GM19372 (cell line): ENCODE measurements around the gene CD74.

ENCODE experiments used
- ATAC-seq: cut with Tn5 transposase; IDR thresholded peaks from one replicate; pipeline ENCODE4 v1.9.1; 2021; ENCODE audit warnings: mild to moderate bottlenecking, low read depth, moderate library complexity; ENCODE audit not compliant: unreplicated experiment

Gene CD74

DNA sequence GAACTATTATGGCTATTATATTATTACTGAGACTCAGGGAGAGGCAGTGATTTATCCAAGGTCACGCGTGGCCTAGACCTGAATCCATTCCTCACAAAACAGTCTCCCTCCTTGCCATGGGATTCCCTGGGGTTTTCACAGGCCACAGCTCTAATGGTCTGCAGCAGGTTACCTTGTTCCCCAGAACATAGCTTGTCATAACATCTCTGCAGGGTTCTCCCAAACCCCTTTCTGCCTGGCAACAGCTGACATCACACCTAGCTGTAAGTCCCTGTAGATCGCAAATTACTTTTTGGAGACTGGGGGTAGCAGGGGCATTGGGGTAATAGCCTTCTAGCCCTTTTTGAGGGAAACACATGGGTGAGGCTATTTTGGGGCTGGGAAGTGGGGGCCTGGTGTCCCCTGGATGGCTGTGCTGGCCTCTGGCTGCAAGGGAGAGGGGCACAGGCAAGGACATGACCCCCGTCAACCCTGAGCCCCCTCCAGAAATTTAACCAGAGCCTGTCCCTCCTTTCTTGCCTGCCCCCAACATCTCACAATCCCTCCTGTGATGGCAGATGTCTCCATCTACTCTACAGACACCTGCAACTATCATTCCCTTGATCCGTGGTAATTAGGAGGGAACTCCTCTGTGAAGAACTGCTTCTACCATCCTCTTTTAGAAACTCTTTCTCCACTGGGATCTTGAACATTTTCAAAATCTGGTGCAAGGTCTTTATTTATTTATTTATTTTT, 1.3 kb downstream of the CD74 start:
- no peak for ATAC-seq

DNA sequence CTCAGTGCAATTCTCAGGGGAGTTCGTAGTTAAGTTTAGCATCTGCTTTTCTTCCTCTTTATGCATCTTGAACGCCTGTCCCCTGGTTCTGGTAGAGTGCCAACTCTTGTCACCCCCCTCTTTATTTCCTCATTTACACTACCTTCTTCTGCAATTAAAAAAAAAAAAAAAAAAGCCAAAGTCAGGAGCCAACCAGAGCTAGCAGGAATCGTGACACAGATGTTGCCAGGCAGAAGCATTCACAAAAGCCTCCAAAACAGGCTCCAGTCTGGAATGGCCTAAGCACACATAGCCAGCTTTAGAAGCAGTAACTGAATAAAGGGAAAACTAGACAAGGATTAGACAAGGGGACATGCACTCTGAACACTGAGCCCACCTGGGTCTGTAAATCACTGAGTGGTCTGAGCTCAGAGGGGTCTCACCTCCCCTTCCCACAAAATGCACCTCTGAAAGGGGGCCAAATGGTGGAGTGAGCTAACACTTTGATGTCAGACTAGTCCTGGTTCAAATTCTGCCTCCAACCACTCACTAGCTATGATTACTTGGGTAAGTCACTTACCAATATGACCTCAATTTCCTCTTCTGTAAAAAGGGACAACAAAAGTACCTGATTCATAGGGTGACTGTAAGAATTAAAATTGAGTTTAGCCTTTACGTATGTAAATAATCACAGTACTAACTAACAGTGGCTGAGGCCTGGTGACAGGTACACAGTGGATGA, 2.0 kb downstream of the CD74 start:
- ATAC-seq: no peak

DNA sequence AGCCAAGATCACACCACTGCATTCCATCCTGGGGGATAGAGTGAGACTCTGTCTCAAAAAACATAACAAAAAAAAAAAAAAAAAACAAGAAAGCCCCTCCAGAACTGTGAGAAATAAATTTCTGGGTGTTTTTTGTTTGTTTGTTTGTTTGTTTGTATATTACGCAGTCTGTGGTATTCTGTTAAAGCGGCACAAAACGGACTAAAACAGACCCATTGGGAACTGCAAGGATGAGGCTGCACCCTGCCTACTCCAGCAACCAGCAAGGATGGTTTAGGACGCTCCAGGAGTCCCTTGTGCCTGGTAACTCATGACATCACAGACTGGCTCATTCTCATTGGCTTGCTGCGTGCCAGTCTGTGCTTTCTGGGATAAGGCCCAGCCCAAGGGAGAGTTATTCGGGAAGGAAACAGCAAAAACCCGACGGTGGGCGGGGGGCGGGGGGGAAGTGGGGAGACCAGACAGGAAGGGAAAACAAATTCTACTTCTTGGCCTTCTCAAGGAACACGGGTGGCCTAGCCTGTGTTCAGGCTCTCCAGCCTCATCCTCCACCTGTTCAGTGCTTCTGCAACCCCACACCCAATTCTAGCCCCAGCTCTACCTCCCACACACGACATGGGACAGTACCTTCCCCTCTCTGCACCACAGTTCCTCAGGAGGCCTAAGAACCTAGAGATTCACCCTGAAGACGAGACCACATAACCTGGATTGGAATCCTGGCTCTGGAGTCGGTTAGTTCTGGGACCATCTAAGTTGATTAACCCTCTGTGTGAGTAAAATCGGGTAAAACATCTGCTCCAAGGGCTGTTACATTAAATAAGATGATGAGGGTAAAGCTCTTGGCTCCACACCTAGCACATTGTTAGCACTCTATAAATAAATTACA, 2.8 kb downstream of the CD74 start:
- peak; percentile 27 for ATAC-seq

DNA sequence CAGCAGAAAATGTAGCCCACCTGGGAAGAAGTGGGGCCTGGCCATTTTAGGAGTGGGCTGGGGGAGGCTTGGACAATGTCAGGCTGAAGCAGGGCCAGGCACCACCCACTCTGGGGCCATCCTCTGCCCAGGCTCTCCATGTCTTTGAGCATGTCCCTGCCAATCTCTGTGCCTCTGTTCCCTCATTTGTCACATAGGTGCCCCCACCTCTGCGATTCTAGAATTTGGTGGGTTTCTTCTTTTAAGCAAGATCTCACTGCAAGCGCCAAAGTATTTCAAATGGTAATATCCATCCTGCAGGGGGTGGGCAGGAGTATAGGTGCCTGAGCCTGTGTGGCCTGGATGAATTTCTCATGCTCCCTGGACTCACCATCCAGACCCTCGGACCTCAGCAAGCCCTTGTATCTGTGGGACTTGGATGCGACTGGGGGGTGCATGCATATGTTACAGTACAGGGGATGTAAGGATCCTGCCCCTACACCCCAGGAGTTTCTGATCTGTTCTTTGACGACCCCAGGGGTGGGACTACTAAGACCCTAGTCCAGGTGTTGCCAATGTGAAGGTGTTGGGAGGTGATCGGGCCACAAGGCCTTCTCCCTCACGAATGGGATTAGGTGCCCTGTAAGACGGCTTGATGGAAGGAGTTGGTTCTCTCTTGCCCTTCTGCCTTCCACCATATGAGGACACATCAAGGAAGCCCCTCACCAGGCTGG, 4.3 kb downstream of the CD74 start:
- ATAC-seq: no peak

DNA sequence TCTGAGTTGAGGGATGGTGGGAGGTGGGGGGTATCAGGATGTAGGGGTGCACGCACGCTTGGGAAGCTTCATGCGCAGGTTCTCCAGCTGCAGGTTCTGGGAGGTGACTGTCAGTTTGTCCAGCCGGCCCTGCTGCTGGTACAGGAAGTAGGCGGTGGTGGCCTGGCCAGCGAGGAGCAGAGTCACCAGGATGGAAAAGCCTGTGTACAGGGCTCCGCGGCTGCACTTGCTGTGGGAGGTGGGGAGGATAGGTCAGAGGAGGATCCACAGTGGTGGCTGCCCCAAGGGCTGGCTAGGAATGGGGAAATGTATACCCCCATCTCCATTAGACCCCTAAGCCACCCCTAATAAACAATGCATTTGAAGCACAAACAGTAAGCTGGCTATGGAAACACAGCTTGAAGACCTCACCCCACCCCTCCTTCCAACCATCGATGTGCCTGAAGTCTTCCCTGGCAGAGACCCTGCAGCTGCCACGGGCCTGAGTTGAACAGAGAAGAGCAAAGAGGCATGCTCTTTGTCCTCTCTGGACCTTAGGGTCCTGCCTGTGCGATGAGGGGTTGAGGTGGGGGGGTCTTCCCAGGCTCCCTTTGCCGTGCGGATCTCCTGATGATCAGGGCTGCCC, 5.5 kb downstream of the CD74 start:
- no peak for ATAC-seq

DNA sequence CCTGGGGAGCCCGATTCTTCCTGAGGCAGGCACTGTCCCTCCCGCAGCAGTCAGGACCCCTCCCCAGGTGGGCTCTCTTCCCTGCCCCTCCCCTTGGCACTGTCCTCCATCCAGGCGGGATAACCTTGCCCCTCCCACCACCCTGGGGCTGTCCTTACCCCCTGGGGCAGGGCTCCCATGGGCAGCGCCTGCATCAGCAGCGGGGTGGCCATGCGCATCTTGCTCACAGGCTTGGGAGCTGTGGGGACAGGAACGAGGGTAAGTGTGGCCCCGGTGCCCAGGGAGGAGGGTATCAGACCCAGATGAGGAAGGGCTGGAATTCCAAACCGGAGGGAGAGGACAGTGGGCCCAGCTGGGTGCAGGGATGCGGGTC, 6.0 kb downstream of the CD74 start:
- ATAC-seq: no peak

DNA sequence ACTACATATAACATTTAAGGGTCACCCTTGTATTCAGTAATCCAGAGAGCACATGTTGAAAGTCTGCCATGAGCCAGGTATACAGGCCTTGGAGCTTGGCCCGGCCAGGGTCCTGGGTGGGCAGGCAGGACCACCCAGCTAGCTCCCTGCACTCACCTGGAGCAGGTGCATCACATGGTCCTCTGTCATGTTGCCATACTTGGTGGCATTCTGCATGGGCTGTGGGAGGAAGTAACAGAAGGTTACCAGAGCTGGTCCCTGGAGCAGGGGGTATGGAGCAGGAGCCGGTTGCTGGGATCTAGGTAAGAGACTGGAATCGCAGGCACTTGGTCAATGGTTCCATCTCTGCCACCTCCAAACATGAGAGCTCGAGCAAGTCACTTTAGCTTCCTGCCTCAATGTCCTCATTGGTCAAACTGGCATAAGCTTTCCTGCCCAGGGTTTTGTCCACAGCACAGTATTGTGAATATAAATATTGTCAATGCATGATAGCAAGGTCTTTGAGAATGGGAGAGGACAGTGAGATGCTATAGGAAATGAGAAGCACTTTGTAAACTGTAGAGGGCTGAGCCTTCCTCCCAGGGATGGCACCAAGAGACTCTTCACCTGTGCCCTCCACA, 6.5 kb downstream of the CD74 start:
- no peak for ATAC-seq

DNA sequence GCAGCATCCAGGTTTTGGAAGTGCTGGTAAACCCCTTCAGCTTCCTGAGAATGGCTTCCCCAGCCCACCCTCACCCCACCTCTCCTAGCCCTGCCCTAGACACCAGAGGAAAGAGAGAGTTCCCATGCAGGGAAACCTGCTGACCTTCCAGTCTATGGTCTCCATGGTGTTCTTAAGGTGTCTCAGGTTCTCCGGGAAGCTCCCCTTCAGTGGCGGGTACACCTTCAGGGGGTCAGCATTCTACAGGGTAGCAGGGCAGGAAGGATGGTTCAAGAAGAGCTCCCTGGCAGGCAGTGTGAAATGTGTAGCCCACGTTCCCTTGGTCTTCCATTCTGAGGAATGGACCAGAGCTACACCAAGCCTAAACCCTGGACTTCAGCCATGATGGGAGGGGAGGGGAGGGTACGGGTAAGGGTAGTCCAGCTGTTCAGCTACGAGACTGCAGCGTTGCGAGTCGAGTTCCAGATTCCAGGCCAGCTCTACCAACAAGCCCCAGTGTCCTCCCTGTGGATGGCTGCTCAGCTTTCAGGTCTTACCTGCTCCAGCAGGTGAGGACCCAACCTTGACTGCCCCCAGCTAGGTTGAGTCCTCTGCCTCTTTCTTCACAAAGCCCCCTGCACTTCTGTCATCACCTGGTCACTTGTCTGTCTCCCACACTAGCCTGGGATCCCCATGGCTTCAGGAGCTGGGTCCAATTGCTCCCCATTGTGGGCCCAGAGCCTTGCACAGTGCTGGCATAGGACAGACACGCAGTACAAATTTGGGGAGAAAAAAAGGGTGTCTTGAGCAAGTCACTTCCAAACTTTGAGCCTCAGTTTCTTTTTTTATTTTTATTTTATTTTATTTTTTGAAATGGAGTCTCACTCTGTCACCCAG, 7.5 kb downstream of the CD74 start:
- no peak for ATAC-seq

DNA sequence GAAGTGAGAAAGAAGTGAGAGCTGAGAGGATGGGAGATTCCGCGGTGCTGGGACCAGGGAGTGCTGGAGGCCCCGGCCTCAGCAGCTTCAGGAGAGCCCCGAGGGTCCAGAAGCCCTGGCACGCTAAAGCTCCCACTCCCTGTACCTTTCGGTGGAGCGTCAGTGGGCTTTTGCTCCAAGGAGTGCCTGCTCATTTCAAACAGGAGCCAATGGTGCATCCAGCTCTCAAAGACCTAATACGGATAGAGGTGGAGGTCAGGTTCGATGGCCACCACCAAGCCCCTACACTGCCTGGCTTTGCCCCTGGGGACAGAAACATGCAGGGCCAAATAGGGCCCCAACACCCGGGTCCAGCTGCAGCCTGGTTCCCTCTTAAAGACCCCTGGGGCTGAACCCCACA, 8.2 kb downstream of the CD74 start:
- ATAC-seq: no peak

DNA sequence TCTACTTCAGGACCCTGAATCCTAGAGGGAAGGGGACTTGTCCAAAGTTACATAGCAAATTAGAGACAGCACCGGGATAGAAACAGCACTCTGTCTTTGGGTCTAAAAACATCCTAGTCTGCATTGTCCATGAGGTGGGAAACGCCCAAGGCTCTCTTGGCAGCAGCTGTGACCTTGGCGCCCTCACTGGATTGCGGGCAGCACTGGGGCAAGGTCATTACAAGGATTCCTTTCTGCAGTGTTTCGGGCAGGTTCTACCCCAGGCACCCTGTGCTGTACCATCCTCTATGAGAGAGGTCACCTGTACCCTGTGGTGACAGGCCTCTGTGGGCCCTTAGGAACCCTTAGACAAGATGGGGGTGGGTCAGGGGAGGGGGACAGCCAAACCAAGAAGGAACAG, 8.6 kb downstream of the CD74 start:
- ATAC-seq: no peak

DNA sequence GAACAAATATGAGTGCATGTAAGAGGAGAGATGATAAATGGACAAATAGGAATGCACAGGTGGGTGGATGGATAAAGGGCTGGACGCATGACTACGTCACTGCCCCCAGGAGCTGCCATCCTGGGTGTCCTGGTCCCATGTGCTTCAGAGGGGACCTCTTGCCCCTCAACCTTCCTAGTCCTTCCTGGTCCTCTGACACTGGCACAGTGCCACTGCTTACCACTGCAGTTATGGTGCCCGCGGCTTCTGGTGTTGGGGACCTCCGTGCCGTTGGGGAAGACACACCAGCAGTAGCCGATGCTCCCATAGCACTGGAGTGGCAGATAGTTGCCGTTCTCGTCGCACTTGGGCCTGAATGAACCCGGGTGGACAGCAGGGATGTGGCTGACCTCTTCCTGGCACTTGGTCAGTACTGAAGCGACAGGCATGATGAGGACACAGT, 9.8 kb downstream of the CD74 start:
- no peak for ATAC-seq

DNA sequence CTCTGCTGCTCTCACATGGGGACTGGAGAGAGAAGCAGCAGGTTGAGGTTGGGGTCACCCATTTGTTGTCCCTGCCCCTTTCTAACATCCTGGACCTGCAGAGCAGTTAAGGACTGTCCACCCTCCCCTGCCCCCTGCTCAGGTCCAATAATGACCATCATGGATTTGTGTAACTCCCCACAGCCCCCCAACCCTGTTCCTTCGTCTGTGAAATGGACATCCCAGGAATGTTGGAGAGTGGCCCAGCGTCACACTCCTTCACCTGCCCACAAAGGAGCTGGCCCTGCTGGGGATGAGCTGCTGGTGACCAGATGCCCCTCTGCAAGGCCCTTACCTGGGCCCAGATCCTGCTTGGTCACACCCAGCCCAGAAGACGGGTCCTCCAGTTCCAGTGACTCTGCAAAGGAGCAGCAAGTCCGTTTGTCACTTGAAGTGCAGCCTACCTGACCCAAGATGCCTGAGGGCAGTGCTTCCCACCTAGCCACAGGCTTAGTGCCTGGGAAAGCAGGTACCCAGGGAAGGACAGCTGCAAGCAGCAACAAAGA, 10.4 kb downstream of the CD74 start:
- no peak for ATAC-seq

DNA sequence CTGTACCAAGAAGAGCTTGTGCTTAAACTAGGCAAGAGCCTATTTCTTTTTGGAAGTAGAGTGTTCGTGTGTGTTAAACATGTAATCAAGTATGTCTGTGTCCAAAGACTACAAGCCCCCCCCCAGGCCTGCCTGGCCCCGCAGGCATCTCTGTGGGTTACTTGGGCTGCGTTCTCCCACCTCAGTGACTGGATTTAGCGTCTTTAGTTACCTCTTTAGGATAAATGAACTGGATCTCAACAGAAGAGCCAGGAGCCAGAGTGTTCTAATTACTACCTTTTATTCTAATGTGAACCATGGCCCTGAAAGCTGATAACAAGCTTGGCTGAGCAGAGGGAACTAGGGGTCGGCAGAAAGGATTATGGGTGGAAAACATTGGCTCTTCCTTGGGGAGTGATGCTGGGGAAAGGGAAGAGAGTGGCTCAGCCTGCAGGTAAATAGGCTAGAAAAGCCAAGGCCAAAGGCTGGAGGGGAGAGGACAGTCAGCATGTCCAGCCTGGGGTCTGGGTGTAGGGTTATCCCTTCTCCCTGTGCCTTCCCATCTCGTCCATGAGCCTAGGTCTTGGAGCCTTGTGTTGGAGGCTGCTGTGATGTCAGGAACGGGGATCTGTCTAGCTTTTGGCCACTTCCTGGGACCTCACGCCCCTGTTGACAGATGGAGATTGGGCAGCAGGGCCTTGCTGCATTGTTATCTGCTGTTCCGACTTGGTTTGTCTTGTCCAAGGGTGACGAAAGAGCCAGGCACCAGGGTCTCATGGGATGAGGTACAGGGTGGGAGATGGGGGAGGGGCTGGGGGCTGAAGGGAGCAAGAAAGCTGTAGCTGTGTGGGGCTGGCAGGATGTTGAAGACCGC, 11.1 kb downstream of the CD74 start:
- no peak for ATAC-seq

DNA sequence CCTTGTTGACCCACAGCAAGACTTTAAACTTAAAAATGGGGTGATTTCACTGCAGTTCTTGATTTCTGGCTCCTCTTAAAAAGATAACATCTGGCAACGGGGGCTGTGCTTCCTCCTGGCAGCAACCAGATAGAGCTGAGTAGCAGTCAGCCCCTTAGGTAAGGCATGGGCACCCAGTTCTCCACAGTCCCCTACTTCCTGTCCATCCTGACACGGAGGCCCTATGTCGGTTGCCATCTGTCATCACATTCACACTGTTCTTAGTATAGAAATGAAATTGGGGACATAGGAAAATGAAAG, 11.7 kb downstream of the CD74 start:
- no peak for ATAC-seq

DNA sequence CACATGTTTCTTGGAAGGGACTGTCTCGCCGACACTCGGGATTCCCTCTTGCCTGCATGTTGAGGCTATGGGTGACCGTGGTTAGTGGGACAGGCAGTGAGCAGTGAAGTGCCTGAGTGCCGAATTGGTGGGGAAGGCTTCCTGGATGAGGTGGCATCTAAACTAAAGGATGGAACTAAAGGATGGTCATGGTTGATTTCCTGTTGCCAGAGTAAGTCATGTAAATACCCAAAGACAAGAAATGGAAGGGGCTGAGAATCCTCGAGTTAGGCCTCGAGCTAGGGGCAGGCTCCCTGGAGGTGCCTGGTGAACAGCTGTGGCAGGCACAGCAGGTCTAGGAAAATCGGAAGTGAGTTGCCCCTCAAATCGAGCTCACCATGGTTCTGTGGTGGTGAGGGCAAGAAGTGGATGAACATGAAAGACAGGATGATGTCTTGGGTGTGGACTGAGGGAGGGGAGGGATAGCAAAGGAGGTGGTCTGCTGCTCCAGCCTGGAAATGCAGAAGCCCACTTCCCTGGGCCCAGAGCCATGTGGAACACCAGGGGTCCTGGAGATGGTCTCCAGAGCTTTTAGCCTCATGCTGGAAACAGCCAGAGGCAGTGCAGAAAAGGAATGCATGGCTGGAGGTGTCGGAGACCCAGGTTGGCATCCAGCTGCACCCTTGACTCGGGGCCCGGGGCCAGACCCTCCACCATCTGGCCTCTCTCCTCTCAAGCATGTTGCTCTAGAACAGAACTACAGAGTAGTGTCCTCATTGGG, 12.2 kb downstream of the CD74 start:
- ATAC-seq: no peak

DNA sequence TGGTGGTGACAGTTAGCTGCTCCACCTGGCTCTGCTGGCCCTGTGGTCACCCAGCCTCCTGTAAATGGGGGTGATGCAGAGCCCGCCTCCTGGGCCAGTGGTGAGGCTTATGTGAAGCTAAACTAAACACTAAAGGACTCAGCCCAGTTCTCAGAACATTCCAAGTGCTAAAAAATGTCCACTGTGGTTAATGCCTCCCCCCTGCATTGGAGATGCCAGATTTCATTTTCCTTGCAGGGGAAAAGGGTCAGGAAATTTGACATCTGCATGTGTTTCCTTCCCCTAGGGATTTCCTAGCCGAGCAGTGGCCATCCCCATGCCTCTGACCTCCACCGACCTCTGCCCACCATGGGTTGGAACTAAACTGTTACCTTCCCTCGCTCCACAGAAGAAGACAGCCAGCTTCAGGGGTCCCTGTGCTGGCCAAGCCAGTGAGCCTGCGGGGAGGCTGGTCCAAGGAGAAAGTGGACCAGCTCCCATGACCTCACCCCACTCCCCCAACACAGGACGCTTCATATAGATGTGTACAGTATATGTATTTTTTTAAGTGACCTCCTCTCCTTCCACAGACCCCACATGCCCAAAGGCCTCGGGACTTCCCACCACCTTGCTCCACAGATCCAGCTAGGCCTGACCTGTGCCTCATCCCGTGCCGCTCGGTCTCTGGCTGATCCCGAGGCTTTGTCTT, 13.0 kb downstream of the CD74 start:
- no peak for ATAC-seq
